ENCODE data around the gene MAP2K1. TPM values are rescaled to one million over a fixed set of nuclear protein-coding genes. Genes with fewer than 3 reads are reported as not detected.
"Not testable (repeated sequence)": the region's sequence is repeated elsewhere in the genome, so short reads cannot be mapped to it uniquely, and the experiment has no call there.

MAP2K1 gene
- total RNA-seq, 1 donor from 2014 or later = 53.6 TPM

DNA sequence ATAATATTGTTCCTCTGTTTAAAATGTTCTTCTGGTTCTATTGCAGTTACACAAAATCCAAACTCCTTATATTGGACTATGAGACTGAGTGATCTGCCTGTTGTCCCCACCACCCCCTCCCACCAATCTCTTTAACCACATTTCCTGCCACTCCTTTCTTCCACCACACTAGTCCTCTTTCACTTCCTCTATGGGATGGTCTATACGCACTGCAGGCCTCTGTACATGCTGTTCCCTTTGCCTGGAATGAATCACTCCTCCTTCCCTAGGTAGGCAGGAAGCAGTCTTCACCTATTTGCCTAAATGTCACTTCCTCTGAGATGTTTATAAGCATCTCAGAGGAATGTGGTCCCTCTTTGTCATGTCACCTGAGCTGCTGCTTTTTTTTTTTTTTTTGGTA is 4.0 kb downstream of the MAP2K1 start:
- Histone ChIP-seq H3K4me3 (no peak overlapping the region), H3K27me3 (ENCODE audit: low read depth) (no peaks in the 10 kb centered on the region), H3K36me3 (no peaks in the 10 kb centered on the region), H3K9me3 (no peaks in the 10 kb centered on the region), H3K27ac (peak overlapping the region; percentile 8), H3K4me1 (peaks cover 48% of the 10 kb centered on the region)
- intact Hi-C loops (cut with DNase I) = no loop called here
- TF ChIP-seq CTCF (IDR thresholded peaks at IDR 0.05) = no peak
- no peak for DNase-seq
- peak in 1 of 2 donors; percentile 25 for ATAC-seq

GRCh38 chr15:66393037-66393436 is 6.3 kb downstream of the MAP2K1 start:
- H3K4me3 ChIP-seq; H3K36me3 ChIP-seq; ATAC-seq; H3K9me3 ChIP-seq; H3K27me3 ChIP-seq (ENCODE audit: low read depth); DNase-seq; intact Hi-C loops (cut with DNase I); H3K27ac ChIP-seq: not testable (repeated sequence)
- H3K4me1 ChIP-seq = peaks cover 44% of the 10 kb centered on the region

GRCh38 chr15:66394472-66394871 is 7.8 kb downstream of the MAP2K1 start:
- ATAC-seq = no peak
- intact Hi-C loops (cut with DNase I) = no loop called here
- peaks cover 30% of the 10 kb centered on the region for H3K4me1 ChIP-seq

DNA sequence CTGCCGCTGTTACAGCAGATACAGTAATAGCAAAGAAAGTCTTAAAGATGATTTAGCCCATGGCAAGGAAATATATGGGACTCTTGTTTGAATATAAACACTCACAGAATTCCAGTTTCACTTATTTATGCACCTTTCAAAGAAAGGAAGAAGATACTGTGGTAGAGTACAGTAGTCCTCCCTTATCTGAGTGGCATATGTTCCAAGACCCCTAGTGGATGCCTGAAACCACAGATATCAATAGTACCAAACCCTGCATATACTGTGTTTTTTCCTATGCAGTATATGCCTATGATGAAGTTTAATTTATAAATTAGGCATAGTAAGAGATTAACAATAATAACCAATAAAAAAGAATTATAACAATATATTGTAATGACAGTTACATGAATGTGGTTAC is 8.2 kb downstream of the MAP2K1 start:
- ATAC-seq = no peak
- TF ChIP-seq CTCF (IDR thresholded peaks at IDR 0.05) = no peak
- DNase-seq = no peak
- Histone ChIP-seq H3K27me3 (ENCODE audit: low read depth) (no peaks in the 10 kb centered on the region), H3K4me1 (peaks cover 25% of the 10 kb centered on the region), H3K9me3 (no peaks in the 10 kb centered on the region), H3K36me3 (peaks cover 7% of the 10 kb centered on the region), H3K4me3 (no peak overlapping the region), H3K27ac (no peak overlapping the region)
- intact Hi-C loops (cut with DNase I) = no loop called here

More at GRCh38 chr15:66394472-66394871, 7.8 kb downstream of the MAP2K1 start:
- H3K27me3 ChIP-seq (ENCODE audit: low read depth) = no peaks in the 10 kb centered on the region
- H3K4me3 ChIP-seq = no peak overlapping the region
- no peak overlapping the region for H3K27ac ChIP-seq
- H3K36me3 ChIP-seq = peaks cover 4% of the 10 kb centered on the region
- no peak for TF ChIP-seq CTCF (IDR thresholded peaks at IDR 0.05)
- no peak for DNase-seq
- no peaks in the 10 kb centered on the region for H3K9me3 ChIP-seq

GRCh38 chr15:66399276-66399675 is 12.6 kb downstream of the MAP2K1 start:
- TF ChIP-seq CTCF (IDR thresholded peaks at IDR 0.05) = no peak
- no peak for ATAC-seq
- H3K4me3 ChIP-seq = no peak overlapping the region
- DNase-seq = no peak
- H3K27ac ChIP-seq = no peak overlapping the region
- H3K9me3 ChIP-seq = no peaks in the 10 kb centered on the region
- peaks cover 7% of the 10 kb centered on the region for H3K36me3 ChIP-seq
- intact Hi-C loops (cut with DNase I) = no loop called here
- peaks cover 21% of the 10 kb centered on the region for H3K4me1 ChIP-seq
- no peaks in the 10 kb centered on the region for H3K27me3 ChIP-seq (ENCODE audit: low read depth)

- no peak overlapping the region for H3K27ac ChIP-seq
- H3K9me3 ChIP-seq = no peaks in the 10 kb centered on the region
- H3K4me3 ChIP-seq = no peak overlapping the region
- peaks cover 7% of the 10 kb centered on the region for H3K36me3 ChIP-seq
- intact Hi-C loops (cut with DNase I) = no loop called here
- no peak for DNase-seq
- TF ChIP-seq CTCF (IDR thresholded peaks at IDR 0.05) = no peak
- ATAC-seq = no peak
- H3K27me3 ChIP-seq (ENCODE audit: low read depth) = no peaks in the 10 kb centered on the region
- H3K4me1 ChIP-seq = peaks cover 32% of the 10 kb centered on the region
Measured at GRCh38 chr15:66400351-66400774, 13.7 kb downstream of the MAP2K1 start.

Data from lower lobe of right lung (tissue), 2 donors.